DMS79 treated with DMSO at 0.1 percent for 48 hours (cell line): Measurements from ENCODE around the gene CTSW.
A peak's percentile ranks its signal among the peaks of the same experiment; 100 is the strongest.
"Not testable (repeated sequence)": the region's sequence is repeated elsewhere in the genome, so short reads cannot be mapped to it uniquely, and the experiment has no call there.

Experiments
- DNase-seq: peaks from one replicate; lab custom pipeline; 2025; lab: John Stamatoyannopoulos, UW

Gene CTSW, protein sequence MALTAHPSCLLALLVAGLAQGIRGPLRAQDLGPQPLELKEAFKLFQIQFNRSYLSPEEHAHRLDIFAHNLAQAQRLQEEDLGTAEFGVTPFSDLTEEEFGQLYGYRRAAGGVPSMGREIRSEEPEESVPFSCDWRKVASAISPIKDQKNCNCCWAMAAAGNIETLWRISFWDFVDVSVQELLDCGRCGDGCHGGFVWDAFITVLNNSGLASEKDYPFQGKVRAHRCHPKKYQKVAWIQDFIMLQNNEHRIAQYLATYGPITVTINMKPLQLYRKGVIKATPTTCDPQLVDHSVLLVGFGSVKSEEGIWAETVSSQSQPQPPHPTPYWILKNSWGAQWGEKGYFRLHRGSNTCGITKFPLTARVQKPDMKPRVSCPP

GRCh38 chr11:65879617-65880016 is at the start of gene CTSW:
CTSW (plus strand) TSS chr11:65879837; CDS start chr11:65879855, 18 bp downstream.
- DNase-seq: no peak

DNA sequence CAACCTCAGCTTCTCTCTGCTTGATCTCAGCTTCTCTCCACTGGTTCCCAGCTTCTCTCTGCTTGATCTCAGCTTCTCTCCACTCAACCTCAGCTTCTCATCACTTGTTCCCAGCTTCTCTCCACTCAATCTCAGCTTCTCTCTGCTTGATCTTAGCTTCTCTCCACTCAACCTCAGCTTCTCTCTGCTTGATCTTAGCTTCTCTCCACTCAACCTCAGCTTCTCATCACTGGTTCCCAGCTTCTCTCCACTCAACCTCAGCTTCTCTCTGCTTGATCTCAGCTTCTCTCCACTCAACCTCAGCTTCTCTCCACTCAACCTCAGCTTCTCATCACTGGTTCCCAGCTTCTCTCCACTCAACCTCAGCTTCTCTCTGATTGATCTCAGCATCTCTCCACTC is 47.4 kb upstream of the CTSW start:
- not testable (repeated sequence) for DNase-seq

DNA sequence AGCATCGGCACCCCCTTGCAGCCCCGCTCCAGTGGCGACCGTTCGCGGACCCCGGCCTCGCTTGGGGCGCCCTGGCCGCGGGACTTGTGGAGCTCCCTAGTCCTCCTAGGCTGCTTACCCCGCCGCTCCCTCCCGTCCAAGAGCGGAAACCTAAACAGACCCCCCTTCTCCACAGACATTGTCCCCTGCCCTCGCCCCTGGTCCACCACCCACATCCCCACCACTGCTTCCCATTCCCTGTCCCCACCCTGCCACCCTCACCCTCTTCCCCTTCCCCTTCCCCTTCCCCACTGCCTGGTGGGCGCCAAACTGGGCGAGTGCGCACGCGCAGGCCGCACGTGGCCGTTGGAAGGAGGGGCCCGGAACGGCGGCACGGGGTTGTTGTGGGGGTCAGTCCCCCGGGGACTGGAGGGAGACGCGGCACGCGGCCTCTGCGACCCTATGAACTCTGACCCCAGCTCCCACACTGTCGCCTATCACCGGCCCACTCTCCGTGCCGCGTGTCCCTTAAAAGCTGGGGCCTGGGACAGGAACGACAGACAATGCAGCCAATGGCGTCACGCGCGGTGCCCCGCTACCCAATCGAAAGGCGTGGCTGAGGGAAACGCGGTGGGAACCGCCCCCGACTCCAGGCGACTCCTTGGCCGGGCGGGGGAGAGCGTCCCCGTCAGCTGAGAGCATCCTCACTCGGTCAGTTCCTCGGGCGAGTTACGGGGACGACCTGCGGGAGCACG is 46.2 kb upstream of the CTSW start, which contains the start of gene SNX32:
Gene SNX32 (plus strand): TSS at position 667 of the 734 bp plus-strand sequence. CDS start 103 bp downstream, outside the sequence.
- peak; percentile 92 for DNase-seq

GRCh38 chr11:65834202-65834601 is 45.4 kb upstream of the CTSW start:
- no peak for DNase-seq

- DNase-seq: no peak
Observed at GRCh38 chr11:65842144-65842543, 37.5 kb upstream of the CTSW start.

DNA sequence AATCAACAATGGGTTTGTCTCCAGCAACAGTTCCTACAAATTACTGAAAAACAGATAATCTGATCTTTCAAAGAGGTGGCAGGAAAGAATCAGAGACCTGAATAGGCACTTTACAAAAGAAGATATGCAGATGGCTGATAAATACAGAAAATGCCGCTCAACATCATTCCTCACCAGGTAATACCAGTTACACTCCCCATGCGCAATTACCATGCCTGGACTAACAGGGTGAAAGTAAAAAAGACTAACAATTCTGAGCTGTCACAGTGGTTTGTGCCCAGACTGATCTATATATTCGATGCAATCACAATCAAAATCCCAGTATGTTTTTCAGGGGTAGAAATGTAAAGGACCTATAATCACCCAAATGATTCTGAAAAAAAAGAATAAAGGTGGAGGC is 35.8 kb upstream of the CTSW start:
- no peak for DNase-seq

GRCh38 chr11:65844231-65844872 is 35.3 kb upstream of the CTSW start:
- no peak for DNase-seq

DNA sequence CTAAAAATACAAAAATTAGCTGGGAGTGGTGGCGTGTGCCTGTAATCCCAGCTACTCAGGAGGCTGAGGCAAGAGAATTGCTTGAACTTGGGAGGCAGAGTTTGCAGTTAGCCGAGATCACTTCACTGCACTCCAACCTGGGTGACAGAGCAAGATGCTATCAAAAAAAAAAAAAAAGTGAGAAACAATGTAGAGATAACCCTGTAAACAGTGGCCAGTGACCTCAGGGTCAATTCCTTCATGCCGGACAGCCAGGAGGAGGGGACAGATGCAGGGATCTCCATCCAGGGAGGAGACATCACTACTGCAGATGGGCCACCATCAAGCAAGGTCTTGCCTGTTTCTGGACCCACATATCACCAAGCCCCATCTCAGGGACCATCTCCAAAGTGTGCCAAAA is 31.9 kb upstream of the CTSW start:
- no peak for DNase-seq

DNA sequence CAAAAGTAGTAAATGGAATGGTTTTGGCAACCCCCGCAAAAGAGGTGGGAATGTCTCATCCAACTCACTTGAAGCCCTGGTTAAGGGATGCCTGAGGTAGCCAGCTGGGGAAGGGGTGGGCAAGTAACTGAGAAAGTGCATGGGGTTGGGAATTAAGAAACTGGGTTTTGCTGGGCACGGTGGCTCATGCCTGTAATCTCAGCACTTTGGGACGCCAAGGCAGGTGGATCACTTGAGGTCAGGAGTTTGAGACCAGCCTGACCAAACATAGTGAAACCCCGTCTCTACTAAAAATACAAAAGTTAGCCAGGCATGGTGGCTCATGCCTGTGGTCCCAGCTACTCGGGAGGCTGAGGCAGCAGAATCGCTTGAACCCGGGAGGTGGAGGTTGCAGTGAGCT is 30.9 kb upstream of the CTSW start:
- not testable (repeated sequence) for DNase-seq

GRCh38 chr11:65849366-65849765 is 30.3 kb upstream of the CTSW start:
- no peak for DNase-seq

DNA sequence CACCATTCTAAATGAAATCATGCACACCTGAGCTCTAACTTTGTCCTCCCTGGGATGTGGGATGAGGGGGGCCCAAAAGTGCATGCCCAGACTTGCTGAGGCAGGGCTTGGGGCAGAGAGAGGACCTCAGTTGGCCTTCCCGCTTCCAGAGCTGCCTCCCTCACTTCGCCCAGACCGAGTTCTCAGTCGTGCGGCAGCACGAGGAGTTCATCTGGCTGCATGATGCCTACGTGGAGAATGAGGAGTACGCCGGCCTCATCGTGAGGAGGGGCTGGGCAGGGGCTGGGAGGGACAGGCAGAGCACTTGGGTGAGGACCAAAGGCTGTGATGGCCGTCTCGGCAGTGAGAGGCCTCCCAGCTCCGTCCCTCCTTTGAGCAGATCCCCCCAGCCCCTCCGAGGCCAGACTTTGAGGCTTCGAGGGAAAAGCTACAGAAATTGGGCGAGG is 29.8 kb upstream of the CTSW start:
- DNase-seq: no peak

- no peak for DNase-seq
Observed at GRCh38 chr11:65850217-65851082, 29.2 kb upstream of the CTSW start.

DNA sequence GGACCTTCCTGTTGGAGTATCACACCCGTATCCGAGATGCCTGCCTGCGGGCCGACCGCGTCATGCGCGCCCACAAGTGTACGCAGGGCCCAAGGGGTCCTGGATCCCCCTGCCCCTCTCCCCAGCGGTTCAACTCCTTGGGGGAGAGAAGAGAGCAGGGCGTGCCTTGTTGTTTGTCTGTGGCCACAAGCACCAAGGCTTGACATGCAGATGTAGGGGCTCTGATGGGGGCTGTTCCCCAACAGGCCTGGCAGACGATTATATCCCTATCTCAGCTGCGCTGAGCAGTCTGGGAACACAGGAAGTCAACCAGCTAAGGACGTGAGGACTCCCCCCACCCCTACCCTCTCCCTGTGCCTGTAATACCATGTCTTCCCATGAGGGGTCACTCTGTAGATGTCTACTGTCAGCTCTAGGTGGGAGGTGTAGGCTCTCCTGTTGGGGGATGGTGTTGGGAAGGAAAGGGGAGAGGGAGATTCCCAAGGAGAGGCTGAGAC is 28.5 kb upstream of the CTSW start:
- no peak for DNase-seq

DNA sequence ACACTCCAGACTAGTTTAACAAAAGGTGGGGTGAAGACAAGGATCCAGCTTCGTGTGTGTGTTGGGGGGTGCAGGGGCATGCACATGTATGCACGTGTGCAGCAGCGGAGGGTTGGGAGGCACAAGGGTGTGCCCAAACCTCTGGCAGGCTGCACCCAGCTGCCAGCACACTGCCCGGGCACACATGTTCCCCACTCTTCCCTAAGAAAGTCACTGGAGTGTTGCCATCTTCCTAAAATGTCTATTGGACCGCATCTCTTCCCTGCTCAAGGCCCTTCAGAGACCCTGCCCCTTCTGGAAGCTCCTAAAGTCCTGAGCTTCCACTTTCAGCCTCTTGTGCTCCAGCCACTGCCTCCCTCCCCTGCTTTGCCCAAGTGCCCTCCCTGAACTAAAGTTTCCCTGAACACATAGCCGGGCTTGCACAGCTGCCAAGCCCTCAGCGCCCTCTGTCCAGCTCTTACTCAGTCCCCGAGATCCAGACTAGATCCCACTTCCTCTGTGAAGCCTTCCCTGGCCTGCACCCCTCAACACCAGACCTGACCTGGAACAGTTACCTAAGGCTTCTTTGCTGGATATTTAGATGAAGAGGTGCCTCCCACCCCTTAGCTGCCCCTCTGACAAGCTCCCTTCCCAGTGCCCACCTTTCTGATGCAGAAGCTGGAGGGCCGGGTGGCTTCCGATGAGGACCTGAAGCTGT is 27.7 kb upstream of the CTSW start:
- no peak for DNase-seq

- DNase-seq: no peak
Observed at GRCh38 chr11:65852508-65853245, 27.0 kb upstream of the CTSW start.

GRCh38 chr11:65853246-65853979 is 26.2 kb upstream of the CTSW start:
- no peak for DNase-seq

DNA sequence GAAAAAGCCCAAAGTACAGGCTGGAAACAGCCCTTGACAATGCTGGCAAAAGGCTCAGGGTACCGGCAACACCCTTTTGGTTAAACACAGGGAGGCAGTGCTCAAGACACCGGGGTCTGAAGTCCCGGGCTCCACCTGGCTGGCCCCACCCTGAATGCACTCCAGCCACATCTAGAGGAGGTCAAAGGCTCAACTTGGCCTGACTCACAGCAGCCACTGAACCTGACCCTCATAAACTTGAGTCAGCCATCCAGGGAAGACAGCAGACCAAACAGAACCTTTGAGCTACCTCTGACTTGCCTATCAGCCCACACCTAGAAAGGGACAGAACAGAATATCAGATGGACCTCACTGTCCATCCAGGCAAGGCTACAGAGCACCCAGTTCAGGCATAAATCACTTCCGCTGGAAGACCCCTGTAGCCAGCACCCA is 25.5 kb upstream of the CTSW start:
- no peak for DNase-seq

DNA sequence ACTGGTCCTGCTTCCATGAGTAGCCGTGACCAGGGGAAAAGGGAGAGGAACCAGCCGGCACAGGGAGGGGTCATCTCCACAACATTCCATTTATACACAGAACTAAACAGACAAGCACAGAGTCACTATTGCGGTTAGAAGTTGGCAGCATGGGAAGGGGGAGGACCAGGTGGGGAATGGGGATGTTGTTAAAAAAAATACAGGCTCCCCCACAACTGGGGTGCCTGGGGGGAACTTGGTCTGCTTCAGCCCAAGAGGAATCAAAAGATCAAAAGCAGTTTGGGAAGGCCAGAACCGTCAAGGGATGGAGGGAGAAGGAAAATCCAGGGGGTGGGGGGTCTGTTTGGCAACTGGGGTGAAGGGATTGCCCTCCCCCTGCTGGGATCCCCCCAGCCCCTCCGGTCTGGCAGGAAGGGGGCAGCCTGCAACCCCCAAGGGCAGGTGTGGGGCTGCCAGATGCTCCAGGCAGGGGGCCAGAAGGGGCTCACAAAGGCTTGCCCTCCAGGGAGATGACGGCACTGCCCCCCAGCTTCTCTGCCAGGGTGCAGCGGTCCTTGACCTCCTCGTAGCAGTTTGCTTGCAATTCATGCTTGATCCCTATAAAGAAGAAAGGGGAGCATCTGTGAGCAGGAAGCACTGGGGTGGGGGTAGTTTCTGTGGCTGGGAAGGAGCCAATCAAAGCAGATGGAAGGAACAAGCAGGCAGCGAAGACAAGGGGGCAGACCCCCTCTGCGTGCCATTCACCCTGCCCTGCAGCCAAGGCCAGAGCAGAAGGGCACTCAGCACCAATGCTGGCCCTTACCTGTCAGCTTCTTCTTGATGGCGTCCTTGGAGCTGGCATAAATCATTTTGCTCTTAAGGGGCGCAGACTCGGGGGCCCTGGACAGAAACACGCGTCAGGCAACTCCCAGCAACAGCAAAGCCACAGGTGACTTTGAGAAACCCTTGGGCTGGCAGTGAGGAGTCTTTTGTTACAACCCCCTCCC is 24.5 kb upstream of the CTSW start:
- DNase-seq: no peak
